Activated CD4-positive, alpha-beta T cell treated with anti-CD3 and anti-CD28 coated beads for 24 hours (primary cell): ENCODE data around the gene ATOH8.

ENCODE experiments used
- DNase-seq, 2 donors: peaks; one replicate each; pipeline ENCODE4 v3.0.0-alpha.2; 2020; ENCODE audit warnings: low read depth in 2 of 2

Gene ATOH8

GRCh38 chr2:85754313-85755095 lies 713 bp downstream of the ATOH8 start:
- DNase-seq: peak; percentile 6 to 17

GRCh38 chr2:85755122-85756027 lies 1.6 kb downstream of the ATOH8 start:
- no peak for DNase-seq

GRCh38 chr2:85756195-85756594 lies 2.4 kb downstream of the ATOH8 start:
- no peak for DNase-seq

- no peak for DNase-seq
Observed at GRCh38 chr2:85756822-85757435, 3.1 kb downstream of the ATOH8 start.

GRCh38 chr2:85757860-85758259 lies 4.1 kb downstream of the ATOH8 start:
- DNase-seq: no peak

- DNase-seq: no peak
Observed at GRCh38 chr2:85758361-85759256, 4.8 kb downstream of the ATOH8 start.

GRCh38 chr2:85759257-85759613 lies 5.4 kb downstream of the ATOH8 start:
- DNase-seq: no peak

GRCh38 chr2:85760371-85760770 lies 6.6 kb downstream of the ATOH8 start:
- no peak for DNase-seq

GRCh38 chr2:85760872-85761271 lies 7.1 kb downstream of the ATOH8 start:
- DNase-seq: no peak

- DNase-seq: no peak
Observed at GRCh38 chr2:85761512-85761944, 7.7 kb downstream of the ATOH8 start.

GRCh38 chr2:85761946-85762345 lies 8.2 kb downstream of the ATOH8 start:
- DNase-seq: no peak

- no peak for DNase-seq
Observed at GRCh38 chr2:85763132-85763531, 9.3 kb downstream of the ATOH8 start.

- no peak for DNase-seq
Observed at GRCh38 chr2:85763831-85764230, 10.0 kb downstream of the ATOH8 start.

GRCh38 chr2:85765081-85765731 lies 11.4 kb downstream of the ATOH8 start:
- no peak for DNase-seq

- DNase-seq: no peak
Observed at GRCh38 chr2:85766229-85766628, 12.4 kb downstream of the ATOH8 start.

GRCh38 chr2:85767803-85768665 lies 14.2 kb downstream of the ATOH8 start:
- DNase-seq: no peak

GRCh38 chr2:85768713-85769112 lies 14.9 kb downstream of the ATOH8 start:
- no peak for DNase-seq

- no peak for DNase-seq
Observed at GRCh38 chr2:85769236-85769982, 15.6 kb downstream of the ATOH8 start.

- no peak for DNase-seq
Observed at GRCh38 chr2:85769983-85770362, 16.2 kb downstream of the ATOH8 start.
